Panc1 (cell line): ENCODE results near the gene KCTD14. TPM values are rescaled to one million over a fixed set of nuclear protein-coding genes. Genes with fewer than 3 reads are reported as not detected.

Experiments
- ATAC-seq: fragments of 200-7000 bp; cut with Tn5 transposase; 2 replicates; pipeline ENCODE4 v1.9.1; 2020; ENCODE audit warnings: mild to moderate bottlenecking, moderate library complexity
- BruUV-seq: library from RNA; stranded (reverse); fragments of 400-500 nt; replicated peaks from 2 replicates; lab custom pipeline; 2021; lab: Mats Ljungman, UMichigan
- CTCF ChIA-PET: fragments of 300-600 bp; sonication (Branson Sonifier 250); formaldehyde crosslinking; loops from one replicate; lab custom pipeline; 2022; ENCODE audit warnings: antibody characterized with exemption; lab: Charles Lee
- POLR2A ChIA-PET: fragments of 300-600 bp; sonication (Branson Sonifier 250); formaldehyde crosslinking; loops from one replicate; lab custom pipeline; 2022; ENCODE audit warnings: antibody characterized with exemption; lab: Charles Lee
- DNase-seq: peaks from one replicate; pipeline ENCODE4 v3.0.0-alpha.2; 2010; ENCODE audit warnings: low read depth, low spot score
- H3K27ac ChIP-seq: 2 replicates; pipeline ENCODE4 v1.5.1; 2011; ENCODE audit warnings: mild to moderate bottlenecking, low read length, inconsistent platforms
- H3K27me3 ChIP-seq: fragments of 200-500 bp; sonication (Bioruptor generic); 2 replicates; pipeline ENCODE4 v1.6.0; 2014; ENCODE audit warnings: low read length, inconsistent platforms; ENCODE audit not compliant: control insufficient read depth, insufficient read depth
- H3K36me3 ChIP-seq: fragments of 200-500 bp; sonication (Bioruptor generic); 2 replicates; pipeline ENCODE4 v1.5.1; 2014; ENCODE audit warnings: inconsistent platforms, mild to moderate bottlenecking, low read length, moderate library complexity; ENCODE audit not compliant: control insufficient read depth, insufficient read depth
- H3K4me1 ChIP-seq: 2 replicates; pipeline ENCODE4 v1.5.1; 2011; ENCODE audit warnings: inconsistent platforms, mild to moderate bottlenecking, low read length, moderate library complexity; ENCODE audit not compliant: control insufficient read depth, insufficient read depth
- H3K4me3 ChIP-seq, 2 experiments: 2 replicates each; pipeline ENCODE4 v1.5.1; 2011 to 2012; ENCODE audit warnings: low read depth in 2 of 2, low read length in 2 of 2, mild to moderate bottlenecking in 2 of 2, inconsistent platforms in 1 of 2, moderate library complexity in 1 of 2
- H3K9me3 ChIP-seq: fragments of 200-500 bp; sonication (Bioruptor generic); 2 replicates; pipeline ENCODE4 v1.5.1; 2014; ENCODE audit warnings: low read depth, mild to moderate bottlenecking, inconsistent platforms, low read length, moderate library complexity; ENCODE audit not compliant: control insufficient read depth, insufficient read depth
- POLR2AphosphoS5 ChIP-seq: IDR thresholded peaks from 2 replicates; pipeline ENCODE4 v1.6.1; 2012; ENCODE audit warnings: mild to moderate bottlenecking, low read depth, low read length, moderate library complexity
- SIN3A ChIP-seq: IDR thresholded peaks from 2 replicates; pipeline ENCODE4 v1.6.1; 2012; ENCODE audit warnings: low read depth, mild to moderate bottlenecking, low read length, moderate library complexity, borderline replicate concordance; ENCODE audit not compliant: insufficient read depth
- TCF7L2 ChIP-seq: IDR thresholded peaks from 2 replicates; pipeline ENCODE4 v1.6.1; 2011; ENCODE audit warnings: mild to moderate bottlenecking, low read depth, low read length, inconsistent platforms
- in situ Hi-C: cut with HindIII; loops from 2 replicates; pipeline ENCODE4 v1.10.0; 2016; ENCODE audit warnings: low sequenced_read_pairs, low pct_unique_long_range_greater_than_20kb
- intact Hi-C: fragments of 100-400 bp; cut with micrococcal nuclease; formaldehyde crosslinking; loops from one replicate; pipeline ENCODE4 v1.10.0; 2022; ENCODE audit not compliant: unreplicated experiment
- total RNA-seq: library from RNA; stranded (reverse); gene quantifications from one replicate; pipeline ENCODE4 v1.2.1, GENCODE V29; 2021; ENCODE audit not compliant: unreplicated experiment
- TF ChIP-seq, protein P1 (sequence below), 2 experiments: IDR thresholded peaks; 2 replicates each; pipeline ENCODE4 v1.6.1; 2011 to 2012; ENCODE audit warnings: low read depth in 2 of 2, control low read depth in 1 of 2, low read length in 1 of 2, mild to moderate bottlenecking in 1 of 2, moderate library complexity in 1 of 2; ENCODE audit not compliant: insufficient read depth in 1 of 2
- TF ChIP-seq, protein P2 (sequence below): fragments of 450-650 bp; IDR thresholded peaks from 2 replicates; pipeline ENCODE4 v1.5.1; 2017; ENCODE audit warnings: mild to moderate bottlenecking

Gene KCTD14
- total RNA-seq, 1 experiment from 2014 or later = 19.3 TPM

DNA sequence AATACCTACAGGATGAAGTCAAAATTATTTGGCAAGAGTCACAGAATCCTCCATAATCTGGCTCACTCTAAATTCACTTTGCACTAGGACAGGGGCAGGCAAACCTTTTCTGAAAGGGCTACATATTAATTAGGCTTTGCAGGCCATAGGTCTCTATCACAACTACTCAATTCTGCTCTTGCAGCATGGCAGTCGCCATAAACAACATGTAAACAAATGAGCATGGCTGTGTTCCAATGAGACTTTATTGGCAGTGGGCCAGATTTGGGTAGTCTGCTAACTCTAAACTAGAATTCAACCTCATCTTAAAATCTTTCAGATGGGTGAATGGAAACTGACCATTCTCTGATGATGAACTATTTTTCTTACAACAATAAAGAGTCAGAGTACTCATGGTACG lies 46.4 kb upstream of the KCTD14 start:
- peaks cover 5% of the 10 kb centered on the region for H3K36me3 ChIP-seq
- intact Hi-C loops = no loop called here
- H3K27ac ChIP-seq = no peak overlapping the region
- H3K4me3 ChIP-seq = no peak overlapping the region
- no peaks in the 10 kb centered on the region for H3K27me3 ChIP-seq
- H3K4me1 ChIP-seq = peaks cover 7% of the 10 kb centered on the region; the same call in 1 of the 2 replicates
- H3K9me3 ChIP-seq = no peaks in the 10 kb centered on the region
- ChIA-PET CTCF (no interaction called here), POLR2A (no interaction called here)
- no peak for TF ChIP-seq POLR2AphosphoS5
- TF ChIP-seq, protein P1, sequence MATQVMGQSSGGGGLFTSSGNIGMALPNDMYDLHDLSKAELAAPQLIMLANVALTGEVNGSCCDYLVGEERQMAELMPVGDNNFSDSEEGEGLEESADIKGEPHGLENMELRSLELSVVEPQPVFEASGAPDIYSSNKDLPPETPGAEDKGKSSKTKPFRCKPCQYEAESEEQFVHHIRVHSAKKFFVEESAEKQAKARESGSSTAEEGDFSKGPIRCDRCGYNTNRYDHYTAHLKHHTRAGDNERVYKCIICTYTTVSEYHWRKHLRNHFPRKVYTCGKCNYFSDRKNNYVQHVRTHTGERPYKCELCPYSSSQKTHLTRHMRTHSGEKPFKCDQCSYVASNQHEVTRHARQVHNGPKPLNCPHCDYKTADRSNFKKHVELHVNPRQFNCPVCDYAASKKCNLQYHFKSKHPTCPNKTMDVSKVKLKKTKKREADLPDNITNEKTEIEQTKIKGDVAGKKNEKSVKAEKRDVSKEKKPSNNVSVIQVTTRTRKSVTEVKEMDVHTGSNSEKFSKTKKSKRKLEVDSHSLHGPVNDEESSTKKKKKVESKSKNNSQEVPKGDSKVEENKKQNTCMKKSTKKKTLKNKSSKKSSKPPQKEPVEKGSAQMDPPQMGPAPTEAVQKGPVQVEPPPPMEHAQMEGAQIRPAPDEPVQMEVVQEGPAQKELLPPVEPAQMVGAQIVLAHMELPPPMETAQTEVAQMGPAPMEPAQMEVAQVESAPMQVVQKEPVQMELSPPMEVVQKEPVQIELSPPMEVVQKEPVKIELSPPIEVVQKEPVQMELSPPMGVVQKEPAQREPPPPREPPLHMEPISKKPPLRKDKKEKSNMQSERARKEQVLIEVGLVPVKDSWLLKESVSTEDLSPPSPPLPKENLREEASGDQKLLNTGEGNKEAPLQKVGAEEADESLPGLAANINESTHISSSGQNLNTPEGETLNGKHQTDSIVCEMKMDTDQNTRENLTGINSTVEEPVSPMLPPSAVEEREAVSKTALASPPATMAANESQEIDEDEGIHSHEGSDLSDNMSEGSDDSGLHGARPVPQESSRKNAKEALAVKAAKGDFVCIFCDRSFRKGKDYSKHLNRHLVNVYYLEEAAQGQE (IDR thresholded peaks at IDR 0.05; ENCODE audit: insufficient read depth in 1 of 2, low read depth in 2 of 2, low read length in 1 of 2) = no peak
- TF ChIP-seq, protein P2, sequence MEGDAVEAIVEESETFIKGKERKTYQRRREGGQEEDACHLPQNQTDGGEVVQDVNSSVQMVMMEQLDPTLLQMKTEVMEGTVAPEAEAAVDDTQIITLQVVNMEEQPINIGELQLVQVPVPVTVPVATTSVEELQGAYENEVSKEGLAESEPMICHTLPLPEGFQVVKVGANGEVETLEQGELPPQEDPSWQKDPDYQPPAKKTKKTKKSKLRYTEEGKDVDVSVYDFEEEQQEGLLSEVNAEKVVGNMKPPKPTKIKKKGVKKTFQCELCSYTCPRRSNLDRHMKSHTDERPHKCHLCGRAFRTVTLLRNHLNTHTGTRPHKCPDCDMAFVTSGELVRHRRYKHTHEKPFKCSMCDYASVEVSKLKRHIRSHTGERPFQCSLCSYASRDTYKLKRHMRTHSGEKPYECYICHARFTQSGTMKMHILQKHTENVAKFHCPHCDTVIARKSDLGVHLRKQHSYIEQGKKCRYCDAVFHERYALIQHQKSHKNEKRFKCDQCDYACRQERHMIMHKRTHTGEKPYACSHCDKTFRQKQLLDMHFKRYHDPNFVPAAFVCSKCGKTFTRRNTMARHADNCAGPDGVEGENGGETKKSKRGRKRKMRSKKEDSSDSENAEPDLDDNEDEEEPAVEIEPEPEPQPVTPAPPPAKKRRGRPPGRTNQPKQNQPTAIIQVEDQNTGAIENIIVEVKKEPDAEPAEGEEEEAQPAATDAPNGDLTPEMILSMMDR = no peak
- no peak for TF ChIP-seq SIN3A
- no peak for TF ChIP-seq TCF7L2
- BruUV-seq = no TSS peak
- no peak for ATAC-seq
- in situ Hi-C loops = no loop called here
- DNase-seq = no peak

DNA sequence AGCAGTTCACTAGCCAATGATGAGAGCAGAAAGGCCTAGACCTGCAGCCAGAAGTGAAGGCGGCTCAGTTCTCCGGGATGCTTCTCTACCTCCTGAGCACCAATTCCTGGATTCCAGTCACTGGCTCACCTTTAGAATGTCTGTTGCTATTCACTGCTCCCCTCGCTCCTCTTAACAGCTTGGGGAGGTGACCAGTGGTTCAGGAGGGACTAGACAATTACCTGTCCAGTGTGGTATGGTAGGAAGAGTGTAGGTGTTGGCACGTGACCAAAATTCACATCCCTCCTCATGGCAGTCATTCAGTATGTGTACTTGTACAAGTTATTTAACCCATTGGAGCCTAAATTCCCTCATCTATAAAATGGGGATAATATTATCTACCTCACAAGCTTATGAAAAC lies 44.6 kb upstream of the KCTD14 start:
- Histone ChIP-seq H3K36me3 (peaks cover 5% of the 10 kb centered on the region), H3K27ac (no peak overlapping the region), H3K9me3 (no peaks in the 10 kb centered on the region), H3K4me3 (no peak overlapping the region), H3K27me3 (no peaks in the 10 kb centered on the region), H3K4me1 (peaks cover 14% of the 10 kb centered on the region)
- CTCF ChIA-PET = interaction anchor here (0.7 kb wide), 1 partner anchor 68 kb away, joined by 3 read pairs; no protein-coding TSS in a partner anchor
- in situ Hi-C loops = no loop called here
- BruUV-seq = no TSS peak
- no peak for DNase-seq
- POLR2A ChIA-PET = no interaction called here
- no peak for TF ChIP-seq POLR2AphosphoS5
- TF ChIP-seq, protein P2 = no peak
- TF ChIP-seq SIN3A = no peak
- no peak for TF ChIP-seq TCF7L2
- TF ChIP-seq, protein P1 (IDR thresholded peaks at IDR 0.05; ENCODE audit: insufficient read depth in 1 of 2, low read depth in 2 of 2, low read length in 1 of 2) = no peak
- ATAC-seq = no peak
- intact Hi-C loops = no loop called here
